Lower leg skin (tissue), 4 donors: ENCODE measurements around the gene AFAP1L2. TPM values are rescaled to one million over a fixed set of nuclear protein-coding genes. Genes with fewer than 3 reads are reported as not detected.

Experiments
- DNase-seq, 2 donors: peaks; one replicate each; pipeline ENCODE4 v3.0.0-alpha.2; 2019; ENCODE audit warnings: low spot score in 2 of 2
- H3K4me3 ChIP-seq: fragments of 200-600 bp; sonication (generic); 2 replicates; pipeline ENCODE4 v1.5.1; 2017; ENCODE audit warnings: mild to moderate bottlenecking, low read depth; ENCODE audit not compliant: poor library complexity, severe bottlenecking
- CTCF ChIP-seq, 3 donors: fragments of 450-650 bp; IDR thresholded peaks; one replicate each; pipeline ENCODE4 v1.5.1; 2016; ENCODE audit warnings: antibody characterized with exemption in 3 of 3, mild to moderate bottlenecking in 3 of 3, moderate library complexity in 2 of 3
- POLR2A ChIP-seq, 2 donors: fragments of 450-650 bp; IDR thresholded peaks; one replicate each; pipeline ENCODE4 v1.6.1; 2016 to 2017; ENCODE audit warnings: antibody characterized with exemption in 2 of 2, mild to moderate bottlenecking in 1 of 2, moderate library complexity in 1 of 2
- WGBS, 2 donors: methylation state at CpG; one replicate each; pipeline ENCODE4 v1.1.5; 2018; 5-methylcytosine and 5-hydroxymethylcytosine counted together
- intact Hi-C: fragments of 100-400 bp; cut with DNase I; formaldehyde crosslinking; loops from one replicate; pipeline ENCODE4 v1.15.0; 2023; ENCODE audit warnings: low total_unique reads
- total RNA-seq, 4 donors: library from RNA; depleted of rRNA; stranded (reverse); fragments of >200 nt; gene quantifications; one replicate each; pipeline ENCODE4 v1.1.0, GENCODE V29; 2016

AFAP1L2 gene
- total RNA-seq, 4 donors from 2014 or later = 10.9 to 19.4 (median 14.3) TPM

DNA sequence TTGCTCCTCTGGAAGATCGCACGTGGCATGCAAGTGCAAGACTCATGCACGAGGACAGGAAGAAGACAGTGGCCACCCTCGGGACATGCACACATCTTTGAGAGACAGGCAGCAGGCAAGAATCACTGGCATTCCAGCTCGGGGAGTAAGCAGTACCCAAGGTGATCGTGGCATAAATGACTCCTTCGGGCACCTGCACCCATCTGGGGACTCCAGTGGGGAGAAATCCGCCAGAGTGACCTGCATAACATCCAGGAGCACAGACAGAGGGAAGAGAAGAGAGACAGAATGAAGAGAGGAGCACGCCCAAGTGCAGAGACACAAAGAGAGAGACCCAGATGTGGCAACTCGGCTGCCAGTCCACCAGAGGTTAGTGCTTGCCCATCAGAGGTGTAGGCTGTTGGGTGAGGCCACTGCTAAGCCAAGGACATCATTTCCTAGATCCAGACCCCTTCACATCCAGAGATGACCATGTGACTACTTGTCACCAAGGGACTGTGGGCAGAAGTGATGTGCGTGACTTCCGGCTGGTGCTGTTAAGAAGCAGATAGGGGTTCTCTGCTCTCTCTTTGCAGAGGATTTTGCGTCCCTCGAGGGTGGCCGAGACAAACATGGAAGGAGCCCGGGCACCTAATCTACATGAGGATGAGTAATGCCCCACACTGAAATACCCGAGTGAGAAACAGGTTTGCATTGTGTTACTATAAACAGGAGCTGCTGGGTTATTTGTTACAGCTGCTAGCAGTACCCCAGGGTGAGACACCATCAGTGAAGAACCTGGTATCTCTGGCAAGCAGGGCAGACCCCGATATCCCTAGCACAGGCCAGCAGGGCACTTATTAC lies 84.7 kb downstream of the AFAP1L2 start:
- no peak for TF ChIP-seq CTCF (IDR thresholded peaks at IDR 0.05)
- no peak for TF ChIP-seq POLR2A (IDR thresholded peaks at IDR 0.05)
- no peak for DNase-seq
- intact Hi-C loops = no loop called here
- H3K4me3 ChIP-seq = no peak overlapping the region
- 81 to 83% methylated on average over 18 of the region's 18 CpGs for WGBS, 2 donors

DNA sequence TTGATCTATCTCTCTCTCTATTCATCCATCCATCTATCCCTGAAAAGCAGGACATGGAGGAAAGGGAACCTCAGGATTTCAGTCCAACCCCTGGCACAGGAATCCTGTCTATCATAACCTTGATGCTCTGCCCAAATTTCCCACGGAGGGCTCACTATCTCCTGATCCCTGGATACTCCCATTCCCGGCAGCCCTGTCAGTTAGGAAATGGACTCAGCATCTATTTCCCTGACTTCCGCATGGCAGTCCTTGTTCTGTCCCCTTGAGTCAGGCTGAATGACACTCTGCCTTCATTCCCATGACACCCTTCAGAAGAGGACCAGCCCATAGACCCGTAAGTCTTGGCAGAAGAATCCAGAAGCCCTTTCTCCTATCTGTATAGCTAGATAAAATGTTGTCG lies 87.6 kb downstream of the AFAP1L2 start:
- intact Hi-C loops = no loop called here
- no peak for DNase-seq
- 71 to 83% methylated on average over 5 of the region's 5 CpGs for WGBS, 2 donors
- no peak overlapping the region for H3K4me3 ChIP-seq
- TF ChIP-seq CTCF (IDR thresholded peaks at IDR 0.05) (no peak), POLR2A (IDR thresholded peaks at IDR 0.05) (no peak)

- no peak overlapping the region for H3K4me3 ChIP-seq
- WGBS, 2 donors = 94 to 95% methylated on average over 22 of the region's 22 CpGs
- TF ChIP-seq CTCF (IDR thresholded peaks at IDR 0.05) = no peak
- no peak for TF ChIP-seq POLR2A (IDR thresholded peaks at IDR 0.05)
- no peak for DNase-seq
- intact Hi-C loops = no loop called here
These were observed 88.5 kb downstream of the AFAP1L2 start for GRCh38 chr10:114315566-114316420.

- 84 to 86% methylated on average over 11 of the region's 11 CpGs for WGBS, 2 donors
- intact Hi-C loops = no loop called here
- TF ChIP-seq POLR2A (IDR thresholded peaks at IDR 0.05) = no peak
- no peak for DNase-seq
- H3K4me3 ChIP-seq = no peak overlapping the region
These were observed 90.4 kb downstream of the AFAP1L2 start for GRCh38 chr10:114313866-114314265.

GRCh38 chr10:114313139-114313538 lies 91.2 kb downstream of the AFAP1L2 start:
- 82 to 90% methylated on average over 9 of the region's 9 CpGs for whole genome bisulfite sequencing, 2 donors
- intact Hi-C loops = no loop called here
- H3K4me3 ChIP-seq = no peak overlapping the region
- TF ChIP-seq POLR2A (IDR thresholded peaks at IDR 0.05) (no peak), CTCF (IDR thresholded peaks at IDR 0.05) (no peak)
- DNase-seq = no peak
